Effector memory CD8-positive, alpha-beta T cell (primary cell): ENCODE results near the gene CXCL14.

ENCODE experiments used
- ATAC-seq: fragments of 150-1000 bp; cut with Tn5 transposase; replicated peaks from 2 replicates; pipeline ENCODE4 v1.10.0; 2021; ENCODE audit warnings: mild to moderate bottlenecking, moderate library complexity
- DNase-seq, 3 experiments: peaks; one replicate each; pipeline ENCODE4 v3.0.0; 2021
- H3K27ac Mint-ChIP-seq, 2 donors: one replicate each; pipeline ENCODE4 v1.8.0; 2022; ENCODE audit warnings: mild to moderate bottlenecking in 2 of 2, mixed read lengths in 2 of 2, moderate library complexity in 2 of 2
- H3K27me3 Mint-ChIP-seq, 2 donors: one replicate each; pipeline ENCODE4 v1.8.0; 2022; ENCODE audit warnings: mixed read lengths in 2 of 2
- H3K36me3 Mint-ChIP-seq: one replicate; pipeline ENCODE4 v1.8.0; 2022; ENCODE audit warnings: mild to moderate bottlenecking, moderate library complexity, mixed read lengths; ENCODE audit not compliant: insufficient read depth
- H3K4me1 Mint-ChIP-seq, 2 donors: one replicate each; pipeline ENCODE4 v1.8.0; 2022; ENCODE audit warnings: low read depth in 2 of 2, mixed read lengths in 2 of 2
- H3K4me3 Mint-ChIP-seq, 2 donors: one replicate each; pipeline ENCODE4 v1.8.0; 2022; ENCODE audit warnings: mild to moderate bottlenecking in 2 of 2, mixed read lengths in 2 of 2, moderate library complexity in 2 of 2
- H3K9me3 Mint-ChIP-seq, 2 donors: one replicate each; pipeline ENCODE4 v1.8.0; 2022; ENCODE audit warnings: mixed read lengths in 2 of 2

CXCL14 gene

DNA sequence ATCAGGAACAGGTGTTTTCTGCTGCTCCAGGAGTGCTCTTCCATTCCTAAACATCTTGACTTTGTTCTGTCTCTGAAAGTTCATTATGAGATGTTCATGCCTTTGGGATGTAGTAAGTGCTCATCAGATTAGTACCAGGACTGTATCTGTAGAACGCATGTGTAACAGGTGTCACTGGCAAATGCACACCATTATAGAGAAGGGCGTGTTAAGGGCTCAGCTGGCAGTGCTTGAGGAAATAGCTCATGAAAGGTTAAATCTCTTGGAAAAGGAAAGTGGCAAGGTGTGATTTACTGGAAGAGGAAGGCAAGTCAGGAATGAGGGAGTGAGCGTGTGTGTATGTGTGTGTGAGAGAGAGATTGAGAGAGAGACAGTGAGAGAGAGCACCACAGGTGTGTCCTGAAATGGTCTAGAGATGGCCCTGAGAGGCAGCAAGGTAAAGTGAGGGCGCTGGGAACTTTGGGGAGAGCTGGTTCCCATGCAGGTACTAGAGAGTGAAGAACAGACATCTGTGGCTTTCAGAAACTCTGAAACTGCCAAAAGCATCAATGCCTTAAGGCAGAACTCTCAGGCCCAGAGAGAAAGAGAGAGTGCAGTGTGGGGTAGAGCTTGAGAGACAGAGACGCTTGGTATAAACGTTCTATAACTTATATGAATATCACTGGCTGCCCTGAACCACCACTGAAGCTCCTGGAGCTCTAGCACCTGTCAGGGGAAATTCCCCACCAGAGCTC is 13.7 kb upstream of the CXCL14 start:
- H3K27ac Mint-ChIP-seq, result no peak overlapping the region
- DNase-seq (no peak), ATAC-seq (no peak)
- peaks cover 17 to 53% of the 10 kb centered on the region in 2 donors for H3K27me3 Mint-ChIP-seq
- H3K4me3 Mint-ChIP-seq, result no peak overlapping the region
- H3K4me1 Mint-ChIP-seq, result no peaks in the 10 kb centered on the region
- H3K9me3 Mint-ChIP-seq, result no peaks in the 10 kb centered on the region
- no peaks in the 10 kb centered on the region for H3K36me3 Mint-ChIP-seq

DNA sequence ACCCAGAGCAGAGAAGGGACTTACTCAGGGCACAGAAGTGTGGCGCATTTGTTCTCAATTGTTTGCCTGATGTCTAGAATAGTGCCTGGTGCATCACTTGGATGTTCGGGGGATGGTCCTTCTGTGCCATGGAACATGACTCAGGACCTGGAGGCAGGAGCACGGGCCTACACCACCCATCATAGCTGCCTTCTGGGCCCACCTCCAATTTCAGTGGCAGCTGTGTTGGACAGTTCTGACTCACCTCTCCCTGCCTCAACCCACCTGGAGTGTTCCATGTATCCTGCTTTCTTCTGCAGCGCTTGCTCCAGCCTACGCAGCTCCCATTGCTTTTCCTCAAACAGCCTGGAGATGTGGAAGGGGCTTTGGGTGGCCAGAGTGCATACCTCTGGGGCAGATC is 12.5 kb upstream of the CXCL14 start:
- H3K4me1 Mint-ChIP-seq, result no peaks in the 10 kb centered on the region
- no peak overlapping the region for H3K27ac Mint-ChIP-seq

DNA sequence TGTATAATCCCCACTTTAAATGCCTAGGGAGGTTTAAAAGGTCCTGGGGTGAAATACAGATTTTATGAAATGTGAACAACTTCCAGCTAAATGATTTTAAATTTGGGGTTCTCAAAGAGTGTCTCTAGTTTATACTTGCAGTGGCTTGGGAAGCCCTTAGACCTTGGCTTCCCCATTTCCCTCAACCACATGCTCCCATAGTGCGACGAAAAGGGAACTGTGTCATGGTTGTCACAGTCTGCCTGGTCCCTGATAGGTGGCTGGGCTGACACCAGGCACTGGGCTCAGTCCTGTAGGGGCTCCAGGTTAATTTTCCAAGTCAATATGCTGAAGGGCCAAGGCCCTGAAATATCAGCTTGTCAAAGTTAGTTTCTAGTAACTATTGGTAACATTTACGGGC is 10.4 kb upstream of the CXCL14 start:
- Mint-ChIP-seq H3K4me3 (no peak overlapping the region), H3K9me3 (no peaks in the 10 kb centered on the region), H3K27me3 (peaks cover 27 to 50% of the 10 kb centered on the region in 2 donors), H3K4me1 (no peaks in the 10 kb centered on the region), H3K27ac (no peak overlapping the region), H3K36me3 (no peaks in the 10 kb centered on the region)
- DNase-seq (no peak), ATAC-seq (no peak)

More for the DNA sequence above, 12.5 kb upstream of the CXCL14 start:
- ATAC-seq (no peak), DNase-seq (no peak)
- no peaks in the 10 kb centered on the region for H3K36me3 Mint-ChIP-seq
- H3K27me3 Mint-ChIP-seq, result peaks cover 17 to 45% of the 10 kb centered on the region in 2 donors
- H3K9me3 Mint-ChIP-seq, result no peaks in the 10 kb centered on the region
- H3K4me3 Mint-ChIP-seq, result no peak overlapping the region

DNA sequence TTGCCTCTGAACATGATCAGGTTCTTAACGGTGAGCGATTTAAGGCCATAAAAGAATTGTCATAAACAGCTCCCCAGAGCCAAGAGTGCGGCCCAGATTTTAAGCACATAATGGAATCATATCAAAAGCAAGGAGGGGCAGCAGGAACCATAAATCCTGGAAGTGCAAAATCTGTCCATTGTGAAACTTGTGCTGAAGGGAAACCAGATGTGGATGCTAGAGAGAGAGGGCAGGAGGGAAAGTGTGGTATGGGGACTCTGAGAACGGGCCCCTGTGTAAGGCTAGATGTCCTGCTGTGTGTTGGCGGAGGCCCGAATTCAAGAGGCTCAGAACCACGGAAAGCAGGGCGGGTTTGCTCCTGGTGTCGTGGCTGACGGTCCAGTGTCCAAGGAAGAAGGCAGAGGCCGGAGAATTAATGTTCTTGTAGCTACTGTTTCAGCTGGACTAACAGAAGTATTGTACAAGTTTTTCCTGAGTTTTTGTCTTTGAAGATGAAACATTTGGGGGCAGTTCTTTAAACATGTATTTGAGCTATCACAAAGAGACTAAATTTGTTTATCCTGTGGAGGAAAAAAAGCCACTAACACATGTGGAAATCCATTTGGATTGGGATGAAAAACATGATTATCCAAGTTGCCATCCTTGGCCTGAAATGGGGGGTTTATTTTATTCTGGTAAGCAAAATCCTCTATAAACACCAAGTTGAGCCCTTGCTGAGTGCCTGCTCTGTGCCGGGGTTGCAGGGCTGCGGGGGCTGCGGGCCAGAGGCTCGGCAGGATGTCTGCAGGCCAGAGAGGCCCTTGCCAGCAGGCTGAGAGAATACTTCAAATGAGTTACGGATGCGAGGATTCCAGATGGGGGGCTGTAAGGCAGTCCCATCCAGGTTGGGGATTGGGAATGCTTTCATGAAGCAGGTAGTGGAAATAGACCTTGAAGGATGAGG is 9.2 kb upstream of the CXCL14 start:
- no peak for ATAC-seq
- Mint-ChIP-seq H3K9me3 (no peaks in the 10 kb centered on the region), H3K27ac (no peak overlapping the region), H3K4me3 (no peak overlapping the region), H3K4me1 (no peaks in the 10 kb centered on the region), H3K27me3 (peaks cover 26 to 50% of the 10 kb centered on the region in 2 donors), H3K36me3 (no peaks in the 10 kb centered on the region)
- no peak for DNase-seq

DNA sequence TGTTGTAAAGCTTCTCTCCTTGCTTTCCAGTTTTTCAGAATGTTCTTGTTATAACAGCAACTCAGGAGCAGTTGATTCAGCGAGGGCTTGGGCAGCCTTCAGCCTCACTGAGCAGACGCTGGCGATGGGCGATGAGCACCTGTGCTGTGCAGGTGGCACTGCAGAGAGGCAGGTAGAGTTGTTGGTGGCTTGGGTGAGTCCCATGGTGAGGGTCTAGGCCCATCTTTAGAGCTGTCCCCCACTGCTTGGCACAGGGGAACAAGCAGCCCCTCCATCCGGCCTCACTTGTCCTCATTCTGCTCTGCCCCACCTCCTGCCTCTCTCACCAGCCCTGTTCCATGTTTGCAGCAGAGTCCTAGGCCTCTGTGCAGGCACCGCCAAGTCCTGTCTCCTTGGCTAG is 6.1 kb upstream of the CXCL14 start:
- H3K27me3 Mint-ChIP-seq, result peaks cover 41 to 52% of the 10 kb centered on the region in 2 donors
- ATAC-seq (no peak), DNase-seq (no peak)
- H3K4me3 Mint-ChIP-seq, result no peak overlapping the region
- H3K27ac Mint-ChIP-seq, result no peak overlapping the region
- no peaks in the 10 kb centered on the region for H3K36me3 Mint-ChIP-seq
- H3K9me3 Mint-ChIP-seq, result no peaks in the 10 kb centered on the region
- no peaks in the 10 kb centered on the region for H3K4me1 Mint-ChIP-seq

DNA sequence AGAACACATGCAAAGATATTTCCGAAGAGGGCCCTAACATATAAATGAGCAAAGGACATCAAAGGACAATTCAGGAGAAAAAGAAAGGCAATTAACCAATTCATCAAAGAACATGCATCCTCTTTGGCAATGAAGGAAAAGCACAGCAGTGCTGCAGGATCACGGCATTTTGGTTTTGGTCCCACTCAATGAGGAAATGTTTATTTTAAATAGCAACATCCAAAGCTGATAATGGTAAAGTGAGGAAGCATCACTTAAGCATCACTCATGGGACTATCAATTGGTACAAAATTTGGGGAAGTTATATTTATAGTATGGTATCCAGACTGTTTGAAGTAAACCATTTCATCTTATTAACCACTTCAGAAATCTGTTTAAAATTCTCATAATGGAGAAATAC is 5.5 kb upstream of the CXCL14 start:
- ATAC-seq (no peak), DNase-seq (no peak)
- no peaks in the 10 kb centered on the region for H3K36me3 Mint-ChIP-seq
- H3K4me3 Mint-ChIP-seq, result no peak overlapping the region
- H3K27me3 Mint-ChIP-seq, result peaks cover 45 to 59% of the 10 kb centered on the region in 2 donors
- no peak overlapping the region for H3K27ac Mint-ChIP-seq
- no peaks in the 10 kb centered on the region for H3K9me3 Mint-ChIP-seq
- H3K4me1 Mint-ChIP-seq, result no peaks in the 10 kb centered on the region

DNA sequence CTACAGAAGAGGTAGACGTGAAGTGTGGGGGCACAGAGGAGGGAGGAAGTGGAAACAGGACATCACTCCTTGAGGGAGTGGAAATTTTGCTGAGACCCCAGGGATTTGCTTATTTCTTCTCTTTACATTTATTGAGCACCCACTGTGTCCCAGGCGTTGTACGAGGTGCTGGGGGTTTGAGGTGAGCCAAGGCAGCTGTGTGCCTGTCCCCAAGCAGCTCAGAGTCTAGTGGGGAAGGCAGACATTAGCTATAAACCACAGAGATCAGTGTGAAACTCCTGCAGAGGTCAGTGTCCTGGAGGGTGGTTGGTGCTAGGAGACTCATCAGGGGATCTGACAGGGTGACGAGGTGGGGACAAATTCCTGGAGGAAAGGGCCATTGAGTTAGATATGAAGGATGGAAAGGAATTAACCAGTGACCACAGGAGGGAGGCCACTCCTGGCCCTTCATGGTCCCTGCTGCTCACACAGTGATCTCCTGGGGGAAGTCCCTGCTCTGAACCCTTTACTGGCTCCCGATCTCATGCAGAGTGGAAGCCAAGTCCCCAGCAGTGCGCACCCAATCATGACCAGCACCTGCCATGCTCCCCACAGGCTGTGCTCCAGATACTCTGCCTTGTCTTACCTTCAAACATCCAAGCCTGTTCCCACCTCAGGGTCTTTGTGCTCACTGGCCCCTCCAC is 3.4 kb upstream of the CXCL14 start:
- Mint-ChIP-seq H3K9me3 (no peaks in the 10 kb centered on the region), H3K27me3 (peaks cover 53 to 78% of the 10 kb centered on the region in 2 donors), H3K4me3 (no peak overlapping the region), H3K36me3 (no peaks in the 10 kb centered on the region), H3K27ac (no peak overlapping the region), H3K4me1 (peaks cover 0 to 2% of the 10 kb centered on the region in 2 donors)
- ATAC-seq (no peak), DNase-seq (no peak)

DNA sequence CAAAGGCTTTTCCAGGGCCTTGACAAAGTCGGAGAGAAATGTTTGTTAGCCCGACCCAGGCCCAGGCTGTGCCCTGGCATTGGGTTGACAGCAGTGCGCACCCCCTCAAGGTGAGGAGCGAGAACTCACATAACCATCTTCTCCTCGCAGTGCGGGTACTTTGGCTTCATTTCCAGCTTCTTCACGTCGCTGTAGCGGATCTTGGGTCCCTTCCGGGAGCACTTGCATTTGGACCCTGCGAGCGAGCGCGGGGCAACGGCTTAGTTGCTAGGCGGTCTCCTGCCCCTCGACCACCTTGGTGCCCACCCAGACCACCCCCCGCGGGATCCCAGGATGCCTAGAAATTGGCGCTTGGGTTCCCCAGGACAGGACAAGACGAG is 496 bp downstream of the CXCL14 start:
- H3K4me3 Mint-ChIP-seq, result no peak overlapping the region
- DNase-seq (no peak), ATAC-seq (no peak)
- H3K9me3 Mint-ChIP-seq, result no peaks in the 10 kb centered on the region
- H3K4me1 Mint-ChIP-seq, result peaks cover 0 to 2% of the 10 kb centered on the region in 2 donors
- no peaks in the 10 kb centered on the region for H3K36me3 Mint-ChIP-seq
- H3K27me3 Mint-ChIP-seq, result peaks cover 50 to 95% of the 10 kb centered on the region in 2 donors
- H3K27ac Mint-ChIP-seq, result no peak overlapping the region

DNA sequence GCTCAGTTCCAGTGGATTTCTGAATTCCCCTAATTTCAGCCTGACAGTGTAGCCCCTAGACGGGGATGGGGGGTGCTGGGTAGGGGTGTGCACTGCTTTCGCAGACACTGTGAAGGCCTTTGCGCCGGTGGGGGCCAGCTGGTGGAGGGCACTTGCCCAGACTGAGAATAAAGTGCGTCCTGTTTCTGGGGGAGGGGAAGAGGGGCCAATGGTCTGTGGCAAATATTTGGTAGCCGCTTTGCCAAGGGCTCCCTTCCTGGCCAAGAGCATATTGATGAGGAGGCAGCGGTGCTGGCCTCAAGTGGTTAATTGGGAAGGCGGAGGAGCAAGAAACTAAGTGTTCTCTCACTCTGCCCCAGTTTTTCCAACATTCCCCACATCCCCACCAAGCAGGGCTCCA is 1.4 kb downstream of the CXCL14 start:
- no peak overlapping the region for H3K27ac Mint-ChIP-seq
- ATAC-seq (no peak), DNase-seq (no peak)
- H3K27me3 Mint-ChIP-seq, result peaks cover 48 to 95% of the 10 kb centered on the region in 2 donors
- no peaks in the 10 kb centered on the region for H3K9me3 Mint-ChIP-seq
- H3K4me1 Mint-ChIP-seq, result peaks cover 0 to 2% of the 10 kb centered on the region in 2 donors
- H3K4me3 Mint-ChIP-seq, result no peak overlapping the region
- H3K36me3 Mint-ChIP-seq, result no peaks in the 10 kb centered on the region

DNA sequence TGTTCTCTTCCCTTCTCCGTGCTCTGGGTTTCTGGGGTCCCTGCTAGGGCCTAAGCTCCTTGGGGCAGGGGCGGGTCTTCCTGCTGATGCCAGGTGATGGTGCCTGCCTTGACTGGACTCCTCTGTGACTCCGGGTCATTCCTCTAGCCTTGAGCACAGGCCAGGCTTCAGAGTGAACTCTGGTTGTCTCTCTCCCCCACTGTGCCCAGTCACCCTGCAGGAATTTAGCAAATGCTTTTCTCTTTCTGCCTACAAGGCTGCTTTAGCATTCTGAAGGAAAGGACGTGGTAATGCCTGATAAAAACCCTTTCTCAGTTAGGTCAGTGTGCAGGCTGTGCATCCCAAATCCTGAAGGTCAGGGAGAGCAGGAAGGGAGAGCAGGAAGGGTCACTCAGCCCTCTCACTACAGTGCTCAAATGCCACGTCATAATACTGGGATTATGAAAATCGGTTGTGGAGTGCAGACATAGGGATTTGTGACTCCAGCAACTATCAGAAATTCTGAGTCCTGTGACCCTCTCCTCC is 2.7 kb downstream of the CXCL14 start:
- peaks cover 0 to 2% of the 10 kb centered on the region in 2 donors for H3K4me1 Mint-ChIP-seq
- H3K27me3 Mint-ChIP-seq, result peaks cover 41 to 91% of the 10 kb centered on the region in 2 donors
- DNase-seq, result no peak
- no peak overlapping the region for H3K4me3 Mint-ChIP-seq
- no peaks in the 10 kb centered on the region for H3K9me3 Mint-ChIP-seq
- H3K27ac Mint-ChIP-seq, result no peak overlapping the region
- no peak for ATAC-seq
- no peaks in the 10 kb centered on the region for H3K36me3 Mint-ChIP-seq

DNA sequence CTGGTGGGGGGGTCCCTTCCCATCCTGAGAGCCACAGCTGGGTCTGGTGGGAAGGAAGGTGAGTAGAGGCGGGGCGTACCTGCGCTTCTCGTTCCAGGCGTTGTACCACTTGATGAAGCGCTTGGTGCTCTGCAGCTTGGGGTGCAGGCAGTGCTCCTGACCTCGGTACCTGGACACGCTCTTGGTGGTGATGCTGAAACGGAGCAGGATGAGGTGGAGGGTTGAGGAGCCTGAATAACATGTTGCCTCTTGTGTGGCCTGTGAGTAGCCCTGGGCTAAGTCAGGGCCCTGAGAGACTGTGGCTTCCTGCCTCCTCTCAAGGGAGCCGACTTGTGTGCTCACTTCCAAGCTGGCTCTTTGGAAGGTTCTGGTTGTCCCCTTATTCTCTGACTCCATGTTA is 4.3 kb downstream of the CXCL14 start:
- ATAC-seq, result no peak
- H3K27ac Mint-ChIP-seq, result no peak overlapping the region
- no peak overlapping the region for H3K4me3 Mint-ChIP-seq
- DNase-seq, result no peak
- peaks cover 33 to 86% of the 10 kb centered on the region in 2 donors for H3K27me3 Mint-ChIP-seq
- no peaks in the 10 kb centered on the region for H3K9me3 Mint-ChIP-seq
- no peaks in the 10 kb centered on the region for H3K36me3 Mint-ChIP-seq
- peaks cover 0 to 2% of the 10 kb centered on the region in 2 donors for H3K4me1 Mint-ChIP-seq

DNA sequence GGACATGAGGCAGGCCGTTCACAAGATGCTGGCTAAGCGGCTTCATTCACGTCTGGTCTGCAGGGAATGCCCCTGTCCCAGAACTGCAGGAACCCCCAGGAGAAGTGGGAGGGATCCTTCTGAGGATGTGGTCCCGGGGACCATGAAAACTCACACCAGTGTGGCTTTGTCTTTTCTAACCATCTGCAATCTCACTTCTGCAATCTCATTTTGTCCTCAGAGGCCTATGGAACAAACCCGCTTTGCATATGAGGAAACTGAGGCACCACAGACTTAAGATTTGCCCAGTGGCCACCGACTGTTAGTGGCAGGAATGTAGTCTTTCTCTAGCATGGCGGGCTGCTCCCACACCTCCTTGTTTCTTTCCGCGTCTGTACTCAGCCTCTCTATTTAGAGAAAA is 6.9 kb downstream of the CXCL14 start:
- Mint-ChIP-seq H3K4me3 (no peak overlapping the region), H3K4me1 (peaks cover 6 to 9% of the 10 kb centered on the region in 2 donors), H3K27ac (no peak overlapping the region), H3K36me3 (no peaks in the 10 kb centered on the region), H3K27me3 (peaks cover 20 to 85% of the 10 kb centered on the region in 2 donors), H3K9me3 (no peaks in the 10 kb centered on the region)
- ATAC-seq, result no peak
- DNase-seq, result no peak

DNA sequence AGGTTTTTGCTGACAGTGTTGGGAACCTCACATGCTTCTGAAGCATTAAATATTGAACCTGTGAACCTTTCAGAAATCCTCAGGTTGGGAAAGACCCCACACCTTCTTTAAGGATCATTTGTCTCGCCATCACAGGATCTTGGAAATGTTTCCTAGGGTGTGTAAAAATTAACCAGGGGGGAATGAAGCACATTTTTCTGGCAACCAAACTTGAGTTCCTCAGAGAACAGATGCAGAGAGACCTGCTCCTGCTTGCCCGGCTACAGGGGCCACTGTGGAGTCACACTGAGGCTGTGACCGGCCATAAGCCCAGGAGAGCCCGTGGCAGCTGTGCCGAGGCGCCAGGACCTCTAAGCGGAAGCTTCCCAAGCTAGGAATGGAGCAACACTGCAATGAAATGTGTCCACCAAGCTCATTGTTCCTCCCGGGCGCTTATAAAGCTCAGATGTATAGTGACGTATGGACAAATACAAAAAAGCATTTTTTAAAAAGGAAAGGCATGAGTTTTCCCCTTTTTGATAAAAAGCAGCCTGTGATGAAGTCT is 7.7 kb downstream of the CXCL14 start:
- Mint-ChIP-seq H3K4me1 (peaks cover 6 to 11% of the 10 kb centered on the region in 2 donors), H3K36me3 (no peaks in the 10 kb centered on the region), H3K27me3 (peaks cover 19 to 80% of the 10 kb centered on the region in 2 donors), H3K9me3 (no peaks in the 10 kb centered on the region), H3K27ac (no peak overlapping the region), H3K4me3 (no peak overlapping the region)
- no peak for DNase-seq
- ATAC-seq, result no peak
